HUES64 (cell line): ENCODE measurements around the gene ZDHHC5.

Source experiments
- H3K27ac ChIP-seq: 2 replicates; pipeline ENCODE4 v1.7.0; 2013; ENCODE audit warnings: low read depth, low read length, inconsistent platforms
- H3K27me3 ChIP-seq: 2 replicates; pipeline ENCODE4 v1.6.1; 2013; ENCODE audit warnings: mild to moderate bottlenecking, low read length; ENCODE audit not compliant: insufficient read depth
- H3K36me3 ChIP-seq: 2 replicates; pipeline ENCODE4 v1.6.1; 2013; ENCODE audit warnings: mild to moderate bottlenecking, low read length; ENCODE audit not compliant: insufficient read depth
- H3K4me1 ChIP-seq: 2 replicates; pipeline ENCODE4 v1.6.1; 2013; ENCODE audit warnings: mild to moderate bottlenecking, low read length, moderate library complexity; ENCODE audit not compliant: insufficient read depth
- H3K4me3 ChIP-seq: 2 replicates; pipeline ENCODE4 v1.5.1; 2013; ENCODE audit warnings: mild to moderate bottlenecking, low read length, moderate library complexity
- H3K9ac ChIP-seq: 2 replicates; pipeline ENCODE4 v1.6.1; 2013; ENCODE audit warnings: mild to moderate bottlenecking, low read depth, low read length
- H3K9me3 ChIP-seq: 2 replicates; pipeline ENCODE4 v1.6.1; 2013; ENCODE audit warnings: low read depth, low read length; ENCODE audit not compliant: insufficient read depth
- WGBS: fragments of 150-250, 120-280 bp; methylation state at CpG from one replicate; pipeline ENCODE4 v1.1.7; 2013; ENCODE audit warnings: missing lambda C conversion rate; 5-methylcytosine and 5-hydroxymethylcytosine counted together

ZDHHC5 gene

GRCh38 chr11:57732661-57733060, 64.7 kb downstream of the ZDHHC5 start:
- H3K4me1 ChIP-seq = peaks cover 21% of the 10 kb centered on the region; the same call in 1 of the 2 replicates
- H3K9me3 ChIP-seq = no peaks in the 10 kb centered on the region
- no peaks in the 10 kb centered on the region for H3K27me3 ChIP-seq
- H3K27ac ChIP-seq = no peak overlapping the region
- peaks cover 15% of the 10 kb centered on the region for H3K36me3 ChIP-seq
- no peak overlapping the region for H3K9ac ChIP-seq
- 100% methylated on average over 1 of the region's 1 CpG for WGBS
- no peak overlapping the region for H3K4me3 ChIP-seq

DNA sequence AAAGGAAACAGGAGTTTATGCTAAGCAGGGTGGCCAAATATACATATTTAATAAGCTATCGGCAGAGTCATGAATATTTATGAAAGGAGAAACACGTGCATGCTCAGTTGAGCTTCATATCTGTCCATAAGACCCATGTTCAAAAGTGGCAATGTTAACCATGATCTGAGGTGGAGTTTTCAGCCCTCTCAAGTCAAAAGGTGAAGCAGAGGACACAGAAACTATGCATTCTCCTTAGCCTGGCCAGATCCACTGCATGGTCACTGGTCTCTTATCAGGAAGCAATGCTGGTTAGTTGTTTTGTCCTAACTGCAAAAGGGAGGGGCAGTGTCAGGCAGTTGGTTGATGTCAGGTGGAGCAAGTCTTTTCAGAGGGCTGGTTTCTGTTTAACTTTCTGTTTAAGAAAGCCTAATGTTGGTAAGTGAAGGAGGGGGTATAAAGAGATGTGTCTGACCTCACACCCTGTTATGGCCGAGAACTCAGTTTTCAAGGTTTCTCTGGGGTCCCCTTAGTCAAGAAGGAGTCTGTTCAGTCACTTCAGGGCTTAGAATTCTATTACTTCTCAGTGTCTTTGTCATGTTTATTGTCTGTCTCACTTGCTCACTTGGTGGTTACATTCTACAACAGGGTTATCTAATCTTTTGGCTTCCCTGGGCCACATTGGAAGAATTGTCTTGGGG, 67.8 kb downstream of the ZDHHC5 start:
- 0 out of 2 replicates have a peak, but pooled peaks cover 6% of the 10 kb centered on the region for H3K4me1 ChIP-seq
- no peak overlapping the region for H3K27ac ChIP-seq
- no peak overlapping the region for H3K9ac ChIP-seq
- no peaks in the 10 kb centered on the region for H3K27me3 ChIP-seq
- no peak overlapping the region for H3K4me3 ChIP-seq
- no peaks in the 10 kb centered on the region for H3K9me3 ChIP-seq
- WGBS = 61% methylated on average over 3 of the region's 3 CpGs
- peaks cover 42% of the 10 kb centered on the region for H3K36me3 ChIP-seq

- Histone ChIP-seq H3K4me3 (peak within 1 kb of the TSS; percentile 82), H3K9ac (peak within 1 kb of the TSS; percentile 94), H3K27ac (peak within 1 kb of the TSS; percentile 87), H3K4me1 (peaks cover 6% of the 10 kb centered on the region; the same call in 1 of the 2 replicates), H3K36me3 (peaks cover 58% of the 10 kb centered on the region), H3K9me3 (no peaks in the 10 kb centered on the region), H3K27me3 (no peaks in the 10 kb centered on the region)
- WGBS = under 1% methylated on average over 75 of the region's 75 CpGs
Observed at GRCh38 chr11:57741132-57742086, 73.5 kb downstream of the ZDHHC5 start, which contains the start of gene SELENOH. TSS of gene SELENOH (plus strand) at chr11:57741491. CDS start at chr11:57741596, 105 bp downstream.

GRCh38 chr11:57742087-57742452, 74.2 kb downstream of the ZDHHC5 start:
- WGBS = 5% methylated on average over 10 of the region's 10 CpGs
- peak overlapping the region; percentile 82 for H3K4me3 ChIP-seq
- H3K36me3 ChIP-seq = peaks cover 62% of the 10 kb centered on the region
- H3K4me1 ChIP-seq = peaks cover 6% of the 10 kb centered on the region; the same call in 1 of the 2 replicates
- no peaks in the 10 kb centered on the region for H3K27me3 ChIP-seq
- no peaks in the 10 kb centered on the region for H3K9me3 ChIP-seq
- peak overlapping the region; percentile 87 for H3K27ac ChIP-seq
- H3K9ac ChIP-seq = peak overlapping the region; percentile 94

GRCh38 chr11:57744357-57744756, 76.4 kb downstream of the ZDHHC5 start:
- Histone ChIP-seq H3K9me3 (no peaks in the 10 kb centered on the region), H3K36me3 (peaks cover 40% of the 10 kb centered on the region), H3K27me3 (no peaks in the 10 kb centered on the region), H3K9ac (no peak overlapping the region), H3K27ac (no peak overlapping the region), H3K4me3 (no peak overlapping the region), H3K4me1 (peaks cover 9% of the 10 kb centered on the region)
- 91% methylated on average over 2 of the region's 2 CpGs for WGBS

DNA sequence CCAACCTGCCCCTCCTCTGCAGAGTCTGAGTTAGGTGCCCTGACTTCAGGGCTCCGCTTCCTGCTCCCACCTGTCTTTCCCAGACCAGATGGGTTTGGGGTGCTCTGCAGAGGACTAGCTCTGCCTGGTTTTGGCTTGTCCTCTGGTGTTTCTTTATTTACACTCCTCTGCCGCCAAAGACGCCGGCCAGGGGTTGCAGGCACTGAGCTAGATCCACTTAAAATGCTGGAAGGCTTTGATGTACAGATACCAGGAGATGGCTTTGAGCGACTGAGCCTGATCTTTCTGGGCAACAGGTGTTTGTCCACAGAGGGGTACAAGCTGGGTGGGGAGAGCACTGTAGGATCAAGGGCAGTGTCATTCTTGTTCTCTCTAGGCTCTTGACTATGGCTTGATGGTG, 77.3 kb downstream of the ZDHHC5 start:
- H3K9me3 ChIP-seq = no peaks in the 10 kb centered on the region
- H3K9ac ChIP-seq = no peak overlapping the region
- no peak overlapping the region for H3K27ac ChIP-seq
- no peak overlapping the region for H3K4me3 ChIP-seq
- H3K36me3 ChIP-seq = peaks cover 33% of the 10 kb centered on the region
- peaks cover 9% of the 10 kb centered on the region for H3K4me1 ChIP-seq
- H3K27me3 ChIP-seq = no peaks in the 10 kb centered on the region
- WGBS = 95% methylated on average over 5 of the region's 5 CpGs

DNA sequence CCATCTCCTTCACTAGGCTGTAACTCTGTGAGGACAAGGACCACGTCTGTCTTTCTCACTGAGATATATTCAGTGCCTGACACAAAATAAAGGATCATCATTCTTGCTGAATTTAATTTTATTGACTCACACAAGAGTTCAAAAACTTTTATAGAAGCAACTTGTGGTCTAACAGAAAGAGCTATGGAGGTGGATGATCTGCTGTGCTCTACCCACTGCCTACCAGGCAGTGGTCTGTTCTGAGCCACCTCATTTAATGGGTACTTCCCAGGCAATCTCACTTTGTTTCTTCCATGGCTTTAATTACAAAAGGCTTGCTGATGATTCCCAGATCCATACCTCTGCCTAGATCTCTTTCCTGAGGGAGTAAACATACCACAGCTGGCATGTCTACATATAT, 79.0 kb downstream of the ZDHHC5 start:
- Histone ChIP-seq H3K4me1 (peaks cover 9% of the 10 kb centered on the region), H3K27ac (no peak overlapping the region), H3K4me3 (no peak overlapping the region), H3K9ac (no peak overlapping the region), H3K36me3 (peaks cover 30% of the 10 kb centered on the region), H3K27me3 (no peaks in the 10 kb centered on the region), H3K9me3 (no peaks in the 10 kb centered on the region)
- 90% methylated on average over 1 of the region's 1 CpG for WGBS
